ENCODE results near the gene CRAMP1.

CRAMP1 gene

DNA sequence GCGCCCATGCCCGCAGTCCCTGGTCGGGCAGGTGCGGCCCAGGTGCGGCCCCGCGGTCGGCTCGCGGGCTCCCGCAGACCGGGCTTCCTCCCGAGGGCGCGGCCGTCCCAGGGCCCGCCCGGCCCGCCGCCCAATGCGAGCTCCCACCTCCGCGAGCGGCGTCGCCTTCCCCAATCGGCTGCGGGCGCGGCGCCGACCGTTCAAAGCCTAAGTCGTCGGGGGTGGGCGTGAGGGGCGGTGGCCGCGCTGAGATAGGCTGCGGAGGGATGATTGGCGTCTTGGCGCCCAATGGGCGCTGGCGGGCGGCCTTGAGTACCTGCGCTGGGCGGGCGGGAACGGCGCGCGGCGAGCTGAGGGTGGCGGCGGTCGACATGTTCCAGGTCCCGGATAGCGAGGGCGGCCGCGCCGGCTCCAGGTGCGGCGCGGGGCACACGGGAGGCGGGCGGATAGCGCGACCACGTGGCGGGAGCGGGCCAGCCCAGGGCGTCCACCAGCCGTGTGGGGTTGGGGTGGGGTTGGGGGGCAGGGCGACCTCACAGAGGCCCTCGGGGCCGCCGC, 65.9 kb downstream of the CRAMP1 start, which contains the start of gene JPT2 (continued):
- no peak for TF ChIP-seq ZNF416 (tag by site-specific recombination; IDR thresholded peaks at IDR 0.05)
- TF ChIP-seq, protein P1, sequence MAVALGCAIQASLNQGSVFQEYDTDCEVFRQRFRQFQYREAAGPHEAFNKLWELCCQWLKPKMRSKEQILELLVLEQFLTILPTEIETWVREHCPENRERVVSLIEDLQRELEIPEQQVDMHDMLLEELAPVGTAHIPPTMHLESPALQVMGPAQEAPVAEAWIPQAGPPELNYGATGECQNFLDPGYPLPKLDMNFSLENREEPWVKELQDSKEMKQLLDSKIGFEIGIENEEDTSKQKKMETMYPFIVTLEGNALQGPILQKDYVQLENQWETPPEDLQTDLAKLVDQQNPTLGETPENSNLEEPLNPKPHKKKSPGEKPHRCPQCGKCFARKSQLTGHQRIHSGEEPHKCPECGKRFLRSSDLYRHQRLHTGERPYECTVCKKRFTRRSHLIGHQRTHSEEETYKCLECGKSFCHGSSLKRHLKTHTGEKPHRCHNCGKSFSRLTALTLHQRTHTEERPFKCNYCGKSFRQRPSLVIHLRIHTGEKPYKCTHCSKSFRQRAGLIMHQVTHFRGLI (tag by site-specific recombination; IDR thresholded peaks at IDR 0.05): no peak
- no peak for TF ChIP-seq ZNF174 (tag by site-specific recombination; IDR thresholded peaks at IDR 0.05)
- no peak for TF ChIP-seq SALL2 (tag by site-specific recombination; IDR thresholded peaks at IDR 0.05; ENCODE audit: borderline replicate concordance)
- TF ChIP-seq ZBTB17 (tag by site-specific recombination; IDR thresholded peaks at IDR 0.05): no peak
- TF ChIP-seq, protein P2, sequence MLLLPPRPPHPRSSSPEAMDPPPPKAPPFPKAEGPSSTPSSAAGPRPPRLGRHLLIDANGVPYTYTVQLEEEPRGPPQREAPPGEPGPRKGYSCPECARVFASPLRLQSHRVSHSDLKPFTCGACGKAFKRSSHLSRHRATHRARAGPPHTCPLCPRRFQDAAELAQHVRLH (tag by site-specific recombination; IDR thresholded peaks at IDR 0.05): no peak
- no peak for TF ChIP-seq SCRT1 (tag by site-specific recombination; IDR thresholded peaks at IDR 0.05; ENCODE audit: borderline replicate concordance)
- TF ChIP-seq ZNF501 (tag by site-specific recombination; IDR thresholded peaks at IDR 0.05): no peak
- TF ChIP-seq, protein P3, sequence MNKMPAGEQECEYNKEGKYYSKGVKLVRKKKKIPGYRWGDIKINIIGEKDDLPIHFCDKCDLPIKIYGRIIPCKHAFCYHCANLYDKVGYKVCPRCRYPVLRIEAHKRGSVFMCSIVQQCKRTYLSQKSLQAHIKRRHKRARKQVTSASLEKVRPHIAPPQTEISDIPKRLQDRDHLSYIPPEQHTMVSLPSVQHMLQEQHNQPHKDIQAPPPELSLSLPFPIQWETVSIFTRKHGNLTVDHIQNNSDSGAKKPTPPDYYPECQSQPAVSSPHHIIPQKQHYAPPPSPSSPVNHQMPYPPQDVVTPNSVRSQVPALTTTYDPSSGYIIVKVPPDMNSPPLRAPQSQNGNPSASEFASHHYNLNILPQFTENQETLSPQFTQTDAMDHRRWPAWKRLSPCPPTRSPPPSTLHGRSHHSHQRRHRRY (tag by site-specific recombination; IDR thresholded peaks at IDR 0.05): no peak
- no peak for TF ChIP-seq ZNF571 (tag by site-specific recombination; IDR thresholded peaks at IDR 0.05)
- no peak for TF ChIP-seq OVOL3 (tag by site-specific recombination; IDR thresholded peaks at IDR 0.05)
- no peak for TF ChIP-seq ZNF600 (tag by site-specific recombination; IDR thresholded peaks at IDR 0.05)
- no peak for TF ChIP-seq HOXC10 (CRISPR knock-in tag; IDR thresholded peaks at IDR 0.05)
- TF ChIP-seq, protein P4, sequence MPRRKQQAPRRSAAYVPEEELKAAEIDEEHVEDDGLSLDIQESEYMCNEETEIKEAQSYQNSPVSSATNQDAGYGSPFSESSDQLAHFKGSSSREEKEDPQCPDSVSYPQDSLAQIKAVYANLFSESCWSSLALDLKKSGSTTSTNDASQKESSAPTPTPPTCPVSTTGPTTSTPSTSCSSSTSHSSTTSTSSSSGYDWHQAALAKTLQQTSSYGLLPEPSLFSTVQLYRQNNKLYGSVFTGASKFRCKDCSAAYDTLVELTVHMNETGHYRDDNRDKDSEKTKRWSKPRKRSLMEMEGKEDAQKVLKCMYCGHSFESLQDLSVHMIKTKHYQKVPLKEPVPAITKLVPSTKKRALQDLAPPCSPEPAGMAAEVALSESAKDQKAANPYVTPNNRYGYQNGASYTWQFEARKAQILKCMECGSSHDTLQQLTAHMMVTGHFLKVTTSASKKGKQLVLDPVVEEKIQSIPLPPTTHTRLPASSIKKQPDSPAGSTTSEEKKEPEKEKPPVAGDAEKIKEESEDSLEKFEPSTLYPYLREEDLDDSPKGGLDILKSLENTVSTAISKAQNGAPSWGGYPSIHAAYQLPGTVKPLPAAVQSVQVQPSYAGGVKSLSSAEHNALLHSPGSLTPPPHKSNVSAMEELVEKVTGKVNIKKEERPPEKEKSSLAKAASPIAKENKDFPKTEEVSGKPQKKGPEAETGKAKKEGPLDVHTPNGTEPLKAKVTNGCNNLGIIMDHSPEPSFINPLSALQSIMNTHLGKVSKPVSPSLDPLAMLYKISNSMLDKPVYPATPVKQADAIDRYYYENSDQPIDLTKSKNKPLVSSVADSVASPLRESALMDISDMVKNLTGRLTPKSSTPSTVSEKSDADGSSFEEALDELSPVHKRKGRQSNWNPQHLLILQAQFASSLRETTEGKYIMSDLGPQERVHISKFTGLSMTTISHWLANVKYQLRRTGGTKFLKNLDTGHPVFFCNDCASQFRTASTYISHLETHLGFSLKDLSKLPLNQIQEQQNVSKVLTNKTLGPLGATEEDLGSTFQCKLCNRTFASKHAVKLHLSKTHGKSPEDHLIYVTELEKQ (tag by site-specific recombination; IDR thresholded peaks at IDR 0.05; ENCODE audit: borderline replicate concordance): no peak
- TF ChIP-seq ZNF366 (tag by site-specific recombination; conservative IDR thresholded peaks at IDR 0.05): no peak
- no peak for TF ChIP-seq ZNF707 (tag by site-specific recombination; IDR thresholded peaks at IDR 0.05)
- no peak for TF ChIP-seq FEZF1 (tag by site-specific recombination; IDR thresholded peaks at IDR 0.05)
- TF ChIP-seq TCF7L2 (IDR thresholded peaks at IDR 0.05; ENCODE audit: borderline replicate concordance, low read depth, low read length): peak; percentile 93
- no peak for TF ChIP-seq REPIN1 (tag by site-specific recombination; IDR thresholded peaks at IDR 0.05; ENCODE audit: low read depth)
- TF ChIP-seq ZNF311 (tag by site-specific recombination; IDR thresholded peaks at IDR 0.05; ENCODE audit: borderline replicate concordance): no peak
- TF ChIP-seq ZNF623 (tag by site-specific recombination; IDR thresholded peaks at IDR 0.05): no peak
- TF ChIP-seq ZNF660 (tag by site-specific recombination; IDR thresholded peaks at IDR 0.05): 0 out of 2 replicates have a peak, but pooled peaks have one; percentile 19
- TF ChIP-seq ZNF658 (tag by site-specific recombination; IDR thresholded peaks at IDR 0.05): no peak
- no peak for TF ChIP-seq ZNF664 (tag by site-specific recombination; IDR thresholded peaks at IDR 0.05)
- TF ChIP-seq ZNF132 (tag by site-specific recombination; IDR thresholded peaks at IDR 0.05; ENCODE audit: borderline replicate concordance): no peak
- TF ChIP-seq, protein P5, sequence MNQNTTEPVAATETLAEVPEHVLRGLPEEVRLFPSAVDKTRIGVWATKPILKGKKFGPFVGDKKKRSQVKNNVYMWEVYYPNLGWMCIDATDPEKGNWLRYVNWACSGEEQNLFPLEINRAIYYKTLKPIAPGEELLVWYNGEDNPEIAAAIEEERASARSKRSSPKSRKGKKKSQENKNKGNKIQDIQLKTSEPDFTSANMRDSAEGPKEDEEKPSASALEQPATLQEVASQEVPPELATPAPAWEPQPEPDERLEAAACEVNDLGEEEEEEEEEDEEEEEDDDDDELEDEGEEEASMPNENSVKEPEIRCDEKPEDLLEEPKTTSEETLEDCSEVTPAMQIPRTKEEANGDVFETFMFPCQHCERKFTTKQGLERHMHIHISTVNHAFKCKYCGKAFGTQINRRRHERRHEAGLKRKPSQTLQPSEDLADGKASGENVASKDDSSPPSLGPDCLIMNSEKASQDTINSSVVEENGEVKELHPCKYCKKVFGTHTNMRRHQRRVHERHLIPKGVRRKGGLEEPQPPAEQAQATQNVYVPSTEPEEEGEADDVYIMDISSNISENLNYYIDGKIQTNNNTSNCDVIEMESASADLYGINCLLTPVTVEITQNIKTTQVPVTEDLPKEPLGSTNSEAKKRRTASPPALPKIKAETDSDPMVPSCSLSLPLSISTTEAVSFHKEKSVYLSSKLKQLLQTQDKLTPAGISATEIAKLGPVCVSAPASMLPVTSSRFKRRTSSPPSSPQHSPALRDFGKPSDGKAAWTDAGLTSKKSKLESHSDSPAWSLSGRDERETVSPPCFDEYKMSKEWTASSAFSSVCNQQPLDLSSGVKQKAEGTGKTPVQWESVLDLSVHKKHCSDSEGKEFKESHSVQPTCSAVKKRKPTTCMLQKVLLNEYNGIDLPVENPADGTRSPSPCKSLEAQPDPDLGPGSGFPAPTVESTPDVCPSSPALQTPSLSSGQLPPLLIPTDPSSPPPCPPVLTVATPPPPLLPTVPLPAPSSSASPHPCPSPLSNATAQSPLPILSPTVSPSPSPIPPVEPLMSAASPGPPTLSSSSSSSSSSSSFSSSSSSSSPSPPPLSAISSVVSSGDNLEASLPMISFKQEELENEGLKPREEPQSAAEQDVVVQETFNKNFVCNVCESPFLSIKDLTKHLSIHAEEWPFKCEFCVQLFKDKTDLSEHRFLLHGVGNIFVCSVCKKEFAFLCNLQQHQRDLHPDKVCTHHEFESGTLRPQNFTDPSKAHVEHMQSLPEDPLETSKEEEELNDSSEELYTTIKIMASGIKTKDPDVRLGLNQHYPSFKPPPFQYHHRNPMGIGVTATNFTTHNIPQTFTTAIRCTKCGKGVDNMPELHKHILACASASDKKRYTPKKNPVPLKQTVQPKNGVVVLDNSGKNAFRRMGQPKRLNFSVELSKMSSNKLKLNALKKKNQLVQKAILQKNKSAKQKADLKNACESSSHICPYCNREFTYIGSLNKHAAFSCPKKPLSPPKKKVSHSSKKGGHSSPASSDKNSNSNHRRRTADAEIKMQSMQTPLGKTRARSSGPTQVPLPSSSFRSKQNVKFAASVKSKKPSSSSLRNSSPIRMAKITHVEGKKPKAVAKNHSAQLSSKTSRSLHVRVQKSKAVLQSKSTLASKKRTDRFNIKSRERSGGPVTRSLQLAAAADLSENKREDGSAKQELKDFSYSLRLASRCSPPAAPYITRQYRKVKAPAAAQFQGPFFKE (tag by site-specific recombination; IDR thresholded peaks at IDR 0.05; ENCODE audit: borderline replicate concordance): no peak
- TF ChIP-seq, protein P6, sequence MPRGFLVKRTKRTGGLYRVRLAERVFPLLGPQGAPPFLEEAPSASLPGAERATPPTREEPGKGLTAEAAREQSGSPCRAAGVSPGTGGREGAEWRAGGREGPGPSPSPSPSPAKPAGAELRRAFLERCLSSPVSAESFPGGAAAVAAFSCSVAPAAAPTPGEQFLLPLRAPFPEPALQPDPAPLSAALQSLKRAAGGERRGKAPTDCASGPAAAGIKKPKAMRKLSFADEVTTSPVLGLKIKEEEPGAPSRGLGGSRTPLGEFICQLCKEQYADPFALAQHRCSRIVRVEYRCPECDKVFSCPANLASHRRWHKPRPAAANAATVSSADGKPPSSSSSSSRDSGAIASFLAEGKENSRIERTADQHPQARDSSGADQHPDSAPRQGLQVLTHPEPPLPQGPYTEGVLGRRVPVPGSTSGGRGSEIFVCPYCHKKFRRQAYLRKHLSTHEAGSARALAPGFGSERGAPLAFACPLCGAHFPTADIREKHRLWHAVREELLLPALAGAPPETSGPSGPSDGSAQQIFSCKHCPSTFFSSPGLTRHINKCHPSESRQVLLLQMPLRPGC (tag by site-specific recombination; IDR thresholded peaks at IDR 0.05): no peak
